ENCODE data around the gene TPTE2.

- TF ChIP-seq CTCF (IDR thresholded peaks at IDR 0.05) = no peak
- TF ChIP-seq POLR2AphosphoS5 (IDR thresholded peaks at IDR 0.05; ENCODE audit: low read depth, low read length) = no peak
- no peak for TF ChIP-seq REST (IDR thresholded peaks at IDR 0.05; ENCODE audit: insufficient read depth in 1 of 2, low read depth in 2 of 2, low read length in 1 of 2)
- no peak for TF ChIP-seq TCF7L2 (IDR thresholded peaks at IDR 0.05; ENCODE audit: low read depth, low read length)
- TF ChIP-seq SIN3A (IDR thresholded peaks at IDR 0.05; ENCODE audit: borderline replicate concordance, insufficient read depth, low read depth, low read length) = no peak
Measured at GRCh38 chr13:19567820-19568534, 6.6 kb upstream of the TPTE2 start.
